ENCODE data around the gene PNPLA7. TPM values are rescaled to one million over a fixed set of nuclear protein-coding genes. Genes with fewer than 3 reads are reported as not detected.
A peak's percentile ranks its signal among the peaks of the same experiment; 100 is the strongest.

The PNPLA7 gene
- total and polyA plus RNA-seq, 2 of the 13 experiments (the other 11 are each of a cell fraction or from before 2014, with no cell fraction given) = 0.42 to 1.5 TPM

DNA sequence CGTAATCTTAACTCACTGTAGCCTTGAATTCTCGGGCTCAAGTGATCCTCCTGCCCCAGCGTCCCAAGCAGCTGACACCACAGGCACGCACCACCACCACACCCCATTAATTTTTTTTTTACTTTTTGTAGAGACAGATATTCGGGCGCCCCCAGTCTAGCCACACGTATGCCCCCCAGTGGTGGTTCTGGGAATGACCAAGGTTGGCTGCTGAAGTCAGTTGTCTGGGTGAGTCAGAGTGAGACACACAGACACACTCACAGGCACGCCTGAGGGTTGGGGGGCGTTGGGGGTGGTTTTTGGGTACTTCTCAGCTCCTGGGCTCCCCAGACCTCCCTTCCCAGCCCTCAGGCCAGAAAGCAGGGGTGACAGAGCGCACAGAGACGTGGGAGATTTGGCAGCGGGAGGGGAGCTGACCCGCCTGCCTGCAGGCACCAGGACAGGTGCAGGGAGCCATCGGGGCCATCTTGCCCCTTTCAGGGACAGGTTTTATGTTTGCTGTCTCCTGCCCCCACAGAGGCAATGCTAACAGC lies 104.9 kb downstream of the PNPLA7 start (continued):
- TF ChIP-seq, protein P1, sequence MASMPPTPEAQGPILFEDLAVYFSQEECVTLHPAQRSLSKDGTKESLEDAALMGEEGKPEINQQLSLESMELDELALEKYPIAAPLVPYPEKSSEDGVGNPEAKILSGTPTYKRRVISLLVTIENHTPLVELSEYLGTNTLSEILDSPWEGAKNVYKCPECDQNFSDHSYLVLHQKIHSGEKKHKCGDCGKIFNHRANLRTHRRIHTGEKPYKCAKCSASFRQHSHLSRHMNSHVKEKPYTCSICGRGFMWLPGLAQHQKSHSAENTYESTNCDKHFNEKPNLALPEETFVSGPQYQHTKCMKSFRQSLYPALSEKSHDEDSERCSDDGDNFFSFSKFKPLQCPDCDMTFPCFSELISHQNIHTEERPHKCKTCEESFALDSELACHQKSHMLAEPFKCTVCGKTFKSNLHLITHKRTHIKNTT (CRISPR knock-in tag; IDR thresholded peaks at IDR 0.05) = no peak
- TF ChIP-seq ZNF552 (CRISPR knock-in tag; IDR thresholded peaks at IDR 0.05; ENCODE audit: borderline replicate concordance) (no peak; the same call in 1 of the 2 replicates), SRSF4 (IDR thresholded peaks at IDR 0.05; ENCODE audit: low read depth, low read length, poor library complexity, severe bottlenecking) (no peak), KDM4B (CRISPR knock-in tag; IDR thresholded peaks at IDR 0.05) (no peak), ZNF34 (CRISPR knock-in tag; IDR thresholded peaks at IDR 0.05; ENCODE audit: borderline replicate concordance) (no peak), FOXA3 (CRISPR knock-in tag; IDR thresholded peaks at IDR 0.05) (no peak), PTBP1 (IDR thresholded peaks at IDR 0.05; ENCODE audit: low read depth, low read length, poor library complexity, severe bottlenecking) (no peak), KAT7 (CRISPR knock-in tag; IDR thresholded peaks at IDR 0.05; ENCODE audit: borderline replicate concordance) (no peak)
- TF ChIP-seq, protein P2, sequence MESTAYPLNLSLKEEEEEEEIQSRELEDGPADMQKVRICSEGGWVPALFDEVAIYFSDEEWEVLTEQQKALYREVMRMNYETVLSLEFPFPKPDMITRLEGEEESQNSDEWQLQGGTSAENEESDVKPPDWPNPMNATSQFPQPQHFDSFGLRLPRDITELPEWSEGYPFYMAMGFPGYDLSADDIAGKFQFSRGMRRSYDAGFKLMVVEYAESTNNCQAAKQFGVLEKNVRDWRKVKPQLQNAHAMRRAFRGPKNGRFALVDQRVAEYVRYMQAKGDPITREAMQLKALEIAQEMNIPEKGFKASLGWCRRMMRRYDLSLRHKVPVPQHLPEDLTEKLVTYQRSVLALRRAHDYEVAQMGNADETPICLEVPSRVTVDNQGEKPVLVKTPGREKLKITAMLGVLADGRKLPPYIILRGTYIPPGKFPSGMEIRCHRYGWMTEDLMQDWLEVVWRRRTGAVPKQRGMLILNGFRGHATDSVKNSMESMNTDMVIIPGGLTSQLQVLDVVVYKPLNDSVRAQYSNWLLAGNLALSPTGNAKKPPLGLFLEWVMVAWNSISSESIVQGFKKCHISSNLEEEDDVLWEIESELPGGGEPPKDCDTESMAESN (CRISPR knock-in tag; conservative IDR thresholded peaks at IDR 0.05) = 0 out of 2 replicates have a peak, but pooled peaks have one; percentile 45
- TF ChIP-seq, protein P3, sequence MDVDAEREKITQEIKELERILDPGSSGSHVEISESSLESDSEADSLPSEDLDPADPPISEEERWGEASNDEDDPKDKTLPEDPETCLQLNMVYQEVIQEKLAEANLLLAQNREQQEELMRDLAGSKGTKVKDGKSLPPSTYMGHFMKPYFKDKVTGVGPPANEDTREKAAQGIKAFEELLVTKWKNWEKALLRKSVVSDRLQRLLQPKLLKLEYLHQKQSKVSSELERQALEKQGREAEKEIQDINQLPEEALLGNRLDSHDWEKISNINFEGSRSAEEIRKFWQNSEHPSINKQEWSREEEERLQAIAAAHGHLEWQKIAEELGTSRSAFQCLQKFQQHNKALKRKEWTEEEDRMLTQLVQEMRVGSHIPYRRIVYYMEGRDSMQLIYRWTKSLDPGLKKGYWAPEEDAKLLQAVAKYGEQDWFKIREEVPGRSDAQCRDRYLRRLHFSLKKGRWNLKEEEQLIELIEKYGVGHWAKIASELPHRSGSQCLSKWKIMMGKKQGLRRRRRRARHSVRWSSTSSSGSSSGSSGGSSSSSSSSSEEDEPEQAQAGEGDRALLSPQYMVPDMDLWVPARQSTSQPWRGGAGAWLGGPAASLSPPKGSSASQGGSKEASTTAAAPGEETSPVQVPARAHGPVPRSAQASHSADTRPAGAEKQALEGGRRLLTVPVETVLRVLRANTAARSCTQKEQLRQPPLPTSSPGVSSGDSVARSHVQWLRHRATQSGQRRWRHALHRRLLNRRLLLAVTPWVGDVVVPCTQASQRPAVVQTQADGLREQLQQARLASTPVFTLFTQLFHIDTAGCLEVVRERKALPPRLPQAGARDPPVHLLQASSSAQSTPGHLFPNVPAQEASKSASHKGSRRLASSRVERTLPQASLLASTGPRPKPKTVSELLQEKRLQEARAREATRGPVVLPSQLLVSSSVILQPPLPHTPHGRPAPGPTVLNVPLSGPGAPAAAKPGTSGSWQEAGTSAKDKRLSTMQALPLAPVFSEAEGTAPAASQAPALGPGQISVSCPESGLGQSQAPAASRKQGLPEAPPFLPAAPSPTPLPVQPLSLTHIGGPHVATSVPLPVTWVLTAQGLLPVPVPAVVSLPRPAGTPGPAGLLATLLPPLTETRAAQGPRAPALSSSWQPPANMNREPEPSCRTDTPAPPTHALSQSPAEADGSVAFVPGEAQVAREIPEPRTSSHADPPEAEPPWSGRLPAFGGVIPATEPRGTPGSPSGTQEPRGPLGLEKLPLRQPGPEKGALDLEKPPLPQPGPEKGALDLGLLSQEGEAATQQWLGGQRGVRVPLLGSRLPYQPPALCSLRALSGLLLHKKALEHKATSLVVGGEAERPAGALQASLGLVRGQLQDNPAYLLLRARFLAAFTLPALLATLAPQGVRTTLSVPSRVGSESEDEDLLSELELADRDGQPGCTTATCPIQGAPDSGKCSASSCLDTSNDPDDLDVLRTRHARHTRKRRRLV (CRISPR knock-in tag; IDR thresholded peaks at IDR 0.05) = no peak
- TF ChIP-seq, protein P4, sequence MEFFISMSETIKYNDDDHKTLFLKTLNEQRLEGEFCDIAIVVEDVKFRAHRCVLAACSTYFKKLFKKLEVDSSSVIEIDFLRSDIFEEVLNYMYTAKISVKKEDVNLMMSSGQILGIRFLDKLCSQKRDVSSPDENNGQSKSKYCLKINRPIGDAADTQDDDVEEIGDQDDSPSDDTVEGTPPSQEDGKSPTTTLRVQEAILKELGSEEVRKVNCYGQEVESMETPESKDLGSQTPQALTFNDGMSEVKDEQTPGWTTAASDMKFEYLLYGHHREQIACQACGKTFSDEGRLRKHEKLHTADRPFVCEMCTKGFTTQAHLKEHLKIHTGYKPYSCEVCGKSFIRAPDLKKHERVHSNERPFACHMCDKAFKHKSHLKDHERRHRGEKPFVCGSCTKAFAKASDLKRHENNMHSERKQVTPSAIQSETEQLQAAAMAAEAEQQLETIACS (CRISPR knock-in tag; IDR thresholded peaks at IDR 0.05) = no peak
- TF ChIP-seq, protein P5, sequence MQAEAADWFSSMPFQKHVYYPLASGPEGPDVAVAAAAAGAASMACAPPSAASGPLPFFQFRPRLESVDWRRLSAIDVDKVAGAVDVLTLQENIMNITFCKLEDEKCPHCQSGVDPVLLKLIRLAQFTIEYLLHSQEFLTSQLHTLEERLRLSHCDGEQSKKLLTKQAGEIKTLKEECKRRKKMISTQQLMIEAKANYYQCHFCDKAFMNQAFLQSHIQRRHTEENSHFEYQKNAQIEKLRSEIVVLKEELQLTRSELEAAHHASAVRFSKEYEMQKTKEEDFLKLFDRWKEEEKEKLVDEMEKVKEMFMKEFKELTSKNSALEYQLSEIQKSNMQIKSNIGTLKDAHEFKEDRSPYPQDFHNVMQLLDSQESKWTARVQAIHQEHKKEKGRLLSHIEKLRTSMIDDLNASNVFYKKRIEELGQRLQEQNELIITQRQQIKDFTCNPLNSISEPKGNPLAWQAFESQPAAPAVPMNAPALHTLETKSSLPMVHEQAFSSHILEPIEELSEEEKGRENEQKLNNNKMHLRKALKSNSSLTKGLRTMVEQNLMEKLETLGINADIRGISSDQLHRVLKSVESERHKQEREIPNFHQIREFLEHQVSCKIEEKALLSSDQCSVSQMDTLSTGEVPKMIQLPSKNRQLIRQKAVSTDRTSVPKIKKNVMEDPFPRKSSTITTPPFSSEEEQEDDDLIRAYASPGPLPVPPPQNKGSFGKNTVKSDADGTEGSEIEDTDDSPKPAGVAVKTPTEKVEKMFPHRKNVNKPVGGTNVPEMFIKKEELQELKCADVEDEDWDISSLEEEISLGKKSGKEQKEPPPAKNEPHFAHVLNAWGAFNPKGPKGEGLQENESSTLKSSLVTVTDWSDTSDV (CRISPR knock-in tag; IDR thresholded peaks at IDR 0.05) = peak; percentile 36; the same call in 1 of the 2 replicates
- TF ChIP-seq, protein P6, sequence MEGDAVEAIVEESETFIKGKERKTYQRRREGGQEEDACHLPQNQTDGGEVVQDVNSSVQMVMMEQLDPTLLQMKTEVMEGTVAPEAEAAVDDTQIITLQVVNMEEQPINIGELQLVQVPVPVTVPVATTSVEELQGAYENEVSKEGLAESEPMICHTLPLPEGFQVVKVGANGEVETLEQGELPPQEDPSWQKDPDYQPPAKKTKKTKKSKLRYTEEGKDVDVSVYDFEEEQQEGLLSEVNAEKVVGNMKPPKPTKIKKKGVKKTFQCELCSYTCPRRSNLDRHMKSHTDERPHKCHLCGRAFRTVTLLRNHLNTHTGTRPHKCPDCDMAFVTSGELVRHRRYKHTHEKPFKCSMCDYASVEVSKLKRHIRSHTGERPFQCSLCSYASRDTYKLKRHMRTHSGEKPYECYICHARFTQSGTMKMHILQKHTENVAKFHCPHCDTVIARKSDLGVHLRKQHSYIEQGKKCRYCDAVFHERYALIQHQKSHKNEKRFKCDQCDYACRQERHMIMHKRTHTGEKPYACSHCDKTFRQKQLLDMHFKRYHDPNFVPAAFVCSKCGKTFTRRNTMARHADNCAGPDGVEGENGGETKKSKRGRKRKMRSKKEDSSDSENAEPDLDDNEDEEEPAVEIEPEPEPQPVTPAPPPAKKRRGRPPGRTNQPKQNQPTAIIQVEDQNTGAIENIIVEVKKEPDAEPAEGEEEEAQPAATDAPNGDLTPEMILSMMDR (CRISPR knock-in tag; IDR thresholded peaks at IDR 0.05) = peak; percentile 84

All from HepG2 (cell line).